C4-2B (cell line): ENCODE results near the gene MFSD2B.
"Not testable (repeated sequence)": the region's sequence is repeated elsewhere in the genome, so short reads cannot be mapped to it uniquely, and the experiment has no call there.

Experiments used
- H3K27ac ChIP-seq: fragments of 450-650 bp; 2 replicates; pipeline ENCODE4 v1.5.1; 2017
- CTCF ChIP-seq: fragments of 450-650 bp; conservative IDR thresholded peaks from 2 replicates; pipeline ENCODE4 v1.5.1; 2017; ENCODE audit warnings: mild to moderate bottlenecking
- ZFX ChIP-seq: fragments of 450-650 bp; IDR thresholded peaks from 2 replicates; pipeline ENCODE4 v1.6.1; 2017

The MFSD2B gene

GRCh38 chr2:24040511-24040910 is 30.6 kb downstream of the MFSD2B start:
- no peak for TF ChIP-seq CTCF
- TF ChIP-seq ZFX = no peak
- H3K27ac ChIP-seq = no peak overlapping the region

GRCh38 chr2:24043133-24043532 is 33.2 kb downstream of the MFSD2B start:
- H3K27ac ChIP-seq = not testable (repeated sequence)

- no peak for TF ChIP-seq CTCF
- no peak for TF ChIP-seq ZFX
- H3K27ac ChIP-seq = no peak overlapping the region
Observed at GRCh38 chr2:24045511-24046508, 35.9 kb downstream of the MFSD2B start.

- H3K27ac ChIP-seq = no peak overlapping the region; the same call in 1 of the 2 replicates
Observed at GRCh38 chr2:24046599-24046929, 36.7 kb downstream of the MFSD2B start.

GRCh38 chr2:24046930-24047702 is 37.2 kb downstream of the MFSD2B start, which contains the start of gene WDCP:
Gene WDCP, minus strand, starts transcription at chr2:24047391. Its CDS starts 7,897 bp downstream, at chr2:24039494.
- TF ChIP-seq ZFX (no peak), CTCF (no peak)
- peak within 1 kb of the TSS; percentile 47 for H3K27ac ChIP-seq

More at GRCh38 chr2:24046599-24046929, 36.7 kb downstream of the MFSD2B start:
- no peak for TF ChIP-seq CTCF
- no peak for TF ChIP-seq ZFX

- no peak for TF ChIP-seq CTCF
- no peak for TF ChIP-seq ZFX
- no peak overlapping the region; the same call in 1 of the 2 replicates for H3K27ac ChIP-seq
Observed at GRCh38 chr2:24047703-24048033, 37.8 kb downstream of the MFSD2B start.

- H3K27ac ChIP-seq = no peak overlapping the region
- TF ChIP-seq ZFX (no peak), CTCF (no peak)
Observed at GRCh38 chr2:24048769-24049484, 39.0 kb downstream of the MFSD2B start.
